Neural cell (in vitro differentiated cells): ENCODE data around the gene RPS6KA2.

Experiments used
- EP300 ChIP-seq: fragments of 450-650 bp; conservative IDR thresholded peaks from 2 replicates; pipeline ENCODE4 v1.6.1; 2014; ENCODE audit warnings: antibody characterized with exemption, mild to moderate bottlenecking, moderate library complexity; ENCODE audit not compliant: poor library complexity, severe bottlenecking
- EZH2 ChIP-seq: fragments of 200-600, 300-800 bp; shearing (Covaris generic), sonication (generic); IDR thresholded peaks from 2 replicates; pipeline ENCODE4 v1.6.1; 2014; ENCODE audit warnings: antibody characterized with exemption, low read length, borderline replicate concordance, mild to moderate bottlenecking; ENCODE audit not compliant: insufficient read depth, poor library complexity, severe bottlenecking
- RAD21 ChIP-seq: fragments of 450-650 bp; conservative IDR thresholded peaks from 2 replicates; pipeline ENCODE4 v1.6.1; 2014; ENCODE audit warnings: antibody characterized with exemption, mild to moderate bottlenecking, moderate library complexity
- TAF1 ChIP-seq: IDR thresholded peaks from 2 replicates; pipeline ENCODE4 v1.6.1; 2012; ENCODE audit warnings: low read depth
- TF ChIP-seq, protein P1 (sequence below): fragments of 450-650 bp; IDR thresholded peaks from 2 replicates; pipeline ENCODE4 v1.5.1; 2014; ENCODE audit warnings: antibody characterized with exemption, mild to moderate bottlenecking, moderate library complexity; ENCODE audit not compliant: poor library complexity, severe bottlenecking
- TF ChIP-seq, protein P2 (sequence below): IDR thresholded peaks from 2 replicates; pipeline ENCODE4 v1.6.1; 2012; ENCODE audit warnings: borderline replicate concordance

DNA sequence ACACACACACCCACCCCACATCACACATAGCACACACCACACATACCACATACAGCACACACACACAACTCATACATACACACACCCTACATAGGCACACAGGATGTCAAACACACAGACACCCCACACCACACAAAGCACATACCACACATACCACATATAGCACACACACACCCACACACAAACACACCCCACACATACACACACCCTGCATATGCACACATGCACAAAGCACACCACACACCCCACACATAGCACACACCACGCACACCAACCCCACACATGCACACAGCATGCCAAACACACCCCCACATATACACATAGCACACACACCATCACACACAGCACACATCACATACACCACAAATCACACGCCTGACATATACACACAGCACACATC is 119.7 kb downstream of the RPS6KA2 start:
- TF ChIP-seq TAF1 (no peak), RAD21 (no peak), EP300 (no peak), EZH2 (no peak)
- TF ChIP-seq, protein P1, sequence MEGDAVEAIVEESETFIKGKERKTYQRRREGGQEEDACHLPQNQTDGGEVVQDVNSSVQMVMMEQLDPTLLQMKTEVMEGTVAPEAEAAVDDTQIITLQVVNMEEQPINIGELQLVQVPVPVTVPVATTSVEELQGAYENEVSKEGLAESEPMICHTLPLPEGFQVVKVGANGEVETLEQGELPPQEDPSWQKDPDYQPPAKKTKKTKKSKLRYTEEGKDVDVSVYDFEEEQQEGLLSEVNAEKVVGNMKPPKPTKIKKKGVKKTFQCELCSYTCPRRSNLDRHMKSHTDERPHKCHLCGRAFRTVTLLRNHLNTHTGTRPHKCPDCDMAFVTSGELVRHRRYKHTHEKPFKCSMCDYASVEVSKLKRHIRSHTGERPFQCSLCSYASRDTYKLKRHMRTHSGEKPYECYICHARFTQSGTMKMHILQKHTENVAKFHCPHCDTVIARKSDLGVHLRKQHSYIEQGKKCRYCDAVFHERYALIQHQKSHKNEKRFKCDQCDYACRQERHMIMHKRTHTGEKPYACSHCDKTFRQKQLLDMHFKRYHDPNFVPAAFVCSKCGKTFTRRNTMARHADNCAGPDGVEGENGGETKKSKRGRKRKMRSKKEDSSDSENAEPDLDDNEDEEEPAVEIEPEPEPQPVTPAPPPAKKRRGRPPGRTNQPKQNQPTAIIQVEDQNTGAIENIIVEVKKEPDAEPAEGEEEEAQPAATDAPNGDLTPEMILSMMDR, result no peak
- TF ChIP-seq, protein P2, sequence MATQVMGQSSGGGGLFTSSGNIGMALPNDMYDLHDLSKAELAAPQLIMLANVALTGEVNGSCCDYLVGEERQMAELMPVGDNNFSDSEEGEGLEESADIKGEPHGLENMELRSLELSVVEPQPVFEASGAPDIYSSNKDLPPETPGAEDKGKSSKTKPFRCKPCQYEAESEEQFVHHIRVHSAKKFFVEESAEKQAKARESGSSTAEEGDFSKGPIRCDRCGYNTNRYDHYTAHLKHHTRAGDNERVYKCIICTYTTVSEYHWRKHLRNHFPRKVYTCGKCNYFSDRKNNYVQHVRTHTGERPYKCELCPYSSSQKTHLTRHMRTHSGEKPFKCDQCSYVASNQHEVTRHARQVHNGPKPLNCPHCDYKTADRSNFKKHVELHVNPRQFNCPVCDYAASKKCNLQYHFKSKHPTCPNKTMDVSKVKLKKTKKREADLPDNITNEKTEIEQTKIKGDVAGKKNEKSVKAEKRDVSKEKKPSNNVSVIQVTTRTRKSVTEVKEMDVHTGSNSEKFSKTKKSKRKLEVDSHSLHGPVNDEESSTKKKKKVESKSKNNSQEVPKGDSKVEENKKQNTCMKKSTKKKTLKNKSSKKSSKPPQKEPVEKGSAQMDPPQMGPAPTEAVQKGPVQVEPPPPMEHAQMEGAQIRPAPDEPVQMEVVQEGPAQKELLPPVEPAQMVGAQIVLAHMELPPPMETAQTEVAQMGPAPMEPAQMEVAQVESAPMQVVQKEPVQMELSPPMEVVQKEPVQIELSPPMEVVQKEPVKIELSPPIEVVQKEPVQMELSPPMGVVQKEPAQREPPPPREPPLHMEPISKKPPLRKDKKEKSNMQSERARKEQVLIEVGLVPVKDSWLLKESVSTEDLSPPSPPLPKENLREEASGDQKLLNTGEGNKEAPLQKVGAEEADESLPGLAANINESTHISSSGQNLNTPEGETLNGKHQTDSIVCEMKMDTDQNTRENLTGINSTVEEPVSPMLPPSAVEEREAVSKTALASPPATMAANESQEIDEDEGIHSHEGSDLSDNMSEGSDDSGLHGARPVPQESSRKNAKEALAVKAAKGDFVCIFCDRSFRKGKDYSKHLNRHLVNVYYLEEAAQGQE, result no peak
